NCI-H82 treated with DMSO at 0.1 percent for 48 hours (cell line): ENCODE results near the gene GPR142.

Source experiments
- DNase-seq: peaks from one replicate; lab custom pipeline; 2025; ENCODE audit not compliant: unreplicated experiment; lab: John Stamatoyannopoulos, UW

Gene GPR142, protein sequence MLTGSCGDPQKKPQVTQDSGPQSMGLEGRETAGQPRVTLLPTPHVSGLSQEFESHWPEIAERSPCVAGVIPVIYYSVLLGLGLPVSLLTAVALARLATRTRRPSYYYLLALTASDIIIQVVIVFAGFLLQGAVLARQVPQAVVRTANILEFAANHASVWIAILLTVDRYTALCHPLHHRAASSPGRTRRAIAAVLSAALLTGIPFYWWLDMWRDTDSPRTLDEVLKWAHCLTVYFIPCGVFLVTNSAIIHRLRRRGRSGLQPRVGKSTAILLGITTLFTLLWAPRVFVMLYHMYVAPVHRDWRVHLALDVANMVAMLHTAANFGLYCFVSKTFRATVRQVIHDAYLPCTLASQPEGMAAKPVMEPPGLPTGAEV

DNA sequence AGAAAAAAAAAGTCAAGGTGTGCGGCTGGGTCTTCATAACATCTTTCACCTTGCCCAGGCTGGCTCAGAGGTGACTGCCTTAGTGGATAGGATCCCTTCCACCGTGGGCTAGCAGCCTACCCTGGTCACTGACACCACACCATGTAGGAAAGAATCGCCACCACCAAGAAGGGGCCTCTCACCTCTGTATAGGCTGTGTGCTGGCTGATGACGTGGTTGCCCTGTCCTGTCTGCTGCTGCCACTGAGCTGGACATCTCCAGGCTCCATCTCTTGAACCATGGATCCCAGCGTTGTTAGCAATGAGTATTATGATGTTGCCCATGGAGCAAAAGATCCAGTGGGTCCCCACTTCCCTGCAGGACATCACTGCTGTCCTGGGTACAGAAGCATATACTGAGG lies at the start of gene GPR142:
GPR142 (plus strand) TSS at position 301 of the 400 bp plus-strand sequence. CDS start 2,035 bp downstream, outside the sequence.
- no peak for DNase-seq

DNA sequence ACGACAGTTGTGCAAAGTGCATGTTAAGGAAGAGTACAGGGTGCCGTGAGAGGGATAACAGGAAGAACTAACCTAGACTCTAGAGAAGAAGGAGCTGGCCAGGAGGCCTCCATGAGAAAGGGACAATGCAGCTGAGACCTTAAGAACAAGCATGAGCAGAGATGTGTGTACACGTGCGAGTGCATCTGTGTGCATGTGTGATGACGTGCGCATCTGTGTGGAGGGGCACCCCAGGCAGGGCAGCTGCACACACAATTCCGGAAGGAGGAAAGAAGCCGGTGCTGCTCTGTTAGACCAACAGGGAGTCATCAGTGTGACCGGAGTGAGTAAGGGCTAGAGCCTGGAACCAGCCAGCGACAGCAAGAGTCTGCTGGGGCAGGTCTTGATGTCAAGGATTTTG lies 48.9 kb upstream of the GPR142 start:
- DNase-seq, result no peak

DNA sequence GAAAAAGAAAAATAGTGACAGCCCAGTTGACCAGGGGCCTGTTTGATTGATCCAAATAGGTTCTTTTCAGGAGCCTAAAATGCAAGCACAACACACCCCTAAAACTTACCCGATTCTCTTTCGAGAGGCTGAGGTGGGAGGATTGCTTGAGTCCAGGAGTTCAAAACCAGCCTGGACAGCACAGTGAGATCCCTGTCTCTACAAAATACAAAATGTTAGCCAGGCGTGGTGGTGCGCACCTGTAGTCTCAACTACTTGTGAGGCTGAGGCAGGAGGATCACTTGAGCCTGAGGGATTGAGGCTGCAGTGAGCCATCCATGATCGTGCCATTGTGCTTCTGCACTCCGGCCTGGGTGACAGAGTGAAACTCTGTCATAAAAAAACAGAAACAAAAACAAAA lies 42.8 kb upstream of the GPR142 start:
- no peak for DNase-seq

DNA sequence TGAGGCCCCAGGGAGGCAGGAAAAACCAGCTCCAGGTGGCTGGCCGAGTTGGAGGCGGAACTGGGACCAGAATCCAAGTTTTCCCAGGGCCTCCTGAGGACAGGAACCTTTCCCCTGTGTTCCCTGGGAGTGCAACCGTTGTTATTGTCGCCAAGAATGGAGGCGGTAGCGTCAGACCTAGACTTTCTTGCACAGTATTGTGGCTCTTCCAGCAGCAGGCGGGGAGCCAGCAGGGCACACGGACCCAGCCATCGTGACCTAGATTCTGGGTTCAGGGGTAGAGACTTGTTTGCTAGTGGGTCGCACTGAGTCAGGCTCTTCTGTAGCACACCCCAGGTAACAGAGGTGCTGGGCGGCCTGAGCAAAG lies 41.9 kb upstream of the GPR142 start:
- DNase-seq, result no peak

DNA sequence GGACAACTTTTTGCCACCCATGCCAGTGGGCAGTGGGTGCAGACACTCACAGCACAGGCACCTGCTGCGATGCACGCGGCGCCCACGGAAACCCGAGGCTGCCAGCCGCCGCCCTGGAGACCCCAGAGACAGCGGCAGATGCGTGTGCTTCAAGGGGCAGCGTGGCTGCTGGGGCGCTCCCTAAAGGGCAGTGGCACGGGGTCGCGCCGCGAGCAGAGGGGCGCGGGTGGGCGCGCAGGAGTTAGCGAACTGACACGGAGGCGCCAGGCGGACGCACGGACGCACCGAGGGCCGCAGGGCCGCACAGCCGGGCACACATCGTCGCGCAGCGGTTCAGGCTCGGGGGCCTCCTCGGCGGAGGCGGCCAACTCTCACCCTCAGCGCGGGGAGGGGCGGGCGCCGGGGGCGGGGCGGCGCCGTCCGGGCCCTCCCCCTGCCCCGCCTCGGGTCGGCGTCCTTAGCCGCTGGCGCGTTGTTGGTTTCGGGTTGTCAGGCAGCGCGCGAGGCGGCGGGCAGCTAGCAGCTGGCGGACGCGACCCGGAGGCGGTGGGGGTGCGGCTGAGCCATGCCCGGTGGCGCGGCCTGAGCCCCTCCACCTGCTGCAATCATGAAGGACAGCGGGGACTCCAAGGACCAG lies 41.4 kb upstream of the GPR142 start, which contains the start of gene KIF19:
KIF19 (plus strand) TSS at position 484 of the 637 bp plus-strand sequence; CDS start at position 608, 124 bp downstream.
- no peak for DNase-seq

DNA sequence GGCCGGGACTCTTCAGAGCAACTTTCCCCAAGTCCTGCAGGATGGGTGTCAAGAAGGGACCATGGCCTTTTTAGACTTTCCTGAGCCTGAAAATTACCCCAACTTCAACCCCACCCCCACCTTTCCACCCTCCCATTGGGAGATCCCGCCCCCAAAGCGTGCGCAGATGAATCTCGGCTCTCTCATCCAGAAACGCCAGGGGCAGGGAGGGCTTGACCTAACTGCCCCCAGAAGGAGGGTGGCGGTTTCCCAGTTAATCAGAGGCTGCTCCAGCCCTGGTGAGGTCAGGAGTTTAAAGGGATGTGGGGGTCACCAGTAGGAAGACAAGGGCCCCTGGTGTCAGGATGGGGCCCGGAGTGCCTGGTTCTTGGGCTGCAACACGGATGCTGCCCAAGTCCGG lies 40.8 kb upstream of the GPR142 start:
- no peak for DNase-seq

DNA sequence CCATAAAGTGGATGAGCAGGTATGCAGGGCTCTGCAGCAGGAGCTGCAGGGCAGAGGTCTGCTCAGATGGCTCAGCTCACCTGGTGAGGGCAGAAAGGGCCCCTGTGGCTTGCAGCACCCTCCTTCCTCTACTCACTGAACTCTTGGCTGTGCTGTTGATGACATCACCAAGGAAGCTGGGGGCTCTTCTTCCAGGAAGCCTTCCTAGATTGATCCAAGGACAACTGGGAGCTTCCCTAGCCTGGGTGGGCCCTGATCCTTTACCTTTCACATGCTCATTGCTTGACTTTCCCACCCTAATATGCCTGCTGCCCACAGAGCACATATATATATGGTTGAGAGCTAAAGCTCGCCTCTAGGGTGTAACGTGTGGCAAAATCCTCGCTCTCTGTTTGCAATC lies 38.8 kb upstream of the GPR142 start:
- DNase-seq, result no peak

DNA sequence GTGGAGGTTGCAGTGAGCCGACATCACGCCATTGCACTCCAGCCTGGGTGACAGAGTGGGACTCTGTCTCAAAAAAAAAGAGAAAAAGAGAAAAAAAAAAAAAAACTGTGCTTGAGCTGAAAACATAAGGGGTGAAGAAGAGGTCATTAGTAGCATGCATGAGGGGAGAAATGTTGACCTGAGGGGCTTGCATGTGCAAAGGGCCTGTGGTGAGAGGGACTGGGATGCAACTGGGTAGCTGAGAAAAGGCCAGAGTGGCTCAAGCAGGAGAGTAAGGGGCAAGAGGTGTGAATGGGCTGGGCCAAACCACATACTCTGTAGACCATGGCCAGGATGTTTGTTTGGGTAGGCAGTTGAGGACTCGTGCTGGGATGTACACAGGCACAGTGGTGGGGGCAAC lies 37.9 kb upstream of the GPR142 start:
- DNase-seq, result no peak

DNA sequence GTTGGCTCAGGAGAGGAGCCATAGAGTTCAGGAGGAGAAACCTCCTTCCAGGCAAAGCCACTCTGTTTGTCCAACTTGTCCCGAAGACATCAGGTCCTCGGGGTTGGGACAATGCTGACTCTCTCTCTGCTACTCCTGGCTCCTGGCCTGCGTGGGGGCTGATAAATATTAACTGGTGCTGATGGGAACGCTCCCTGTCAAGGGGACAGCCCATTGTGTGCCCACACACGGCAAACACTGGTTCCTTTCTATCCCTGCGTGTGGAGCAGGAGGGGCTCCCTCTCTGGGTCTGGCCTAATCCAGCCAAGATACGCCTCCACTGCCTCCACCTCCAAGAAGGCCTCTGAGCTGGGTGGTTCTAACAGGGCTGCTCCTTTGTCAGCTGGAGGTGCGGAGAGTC lies 36.9 kb upstream of the GPR142 start:
- DNase-seq, result no peak

DNA sequence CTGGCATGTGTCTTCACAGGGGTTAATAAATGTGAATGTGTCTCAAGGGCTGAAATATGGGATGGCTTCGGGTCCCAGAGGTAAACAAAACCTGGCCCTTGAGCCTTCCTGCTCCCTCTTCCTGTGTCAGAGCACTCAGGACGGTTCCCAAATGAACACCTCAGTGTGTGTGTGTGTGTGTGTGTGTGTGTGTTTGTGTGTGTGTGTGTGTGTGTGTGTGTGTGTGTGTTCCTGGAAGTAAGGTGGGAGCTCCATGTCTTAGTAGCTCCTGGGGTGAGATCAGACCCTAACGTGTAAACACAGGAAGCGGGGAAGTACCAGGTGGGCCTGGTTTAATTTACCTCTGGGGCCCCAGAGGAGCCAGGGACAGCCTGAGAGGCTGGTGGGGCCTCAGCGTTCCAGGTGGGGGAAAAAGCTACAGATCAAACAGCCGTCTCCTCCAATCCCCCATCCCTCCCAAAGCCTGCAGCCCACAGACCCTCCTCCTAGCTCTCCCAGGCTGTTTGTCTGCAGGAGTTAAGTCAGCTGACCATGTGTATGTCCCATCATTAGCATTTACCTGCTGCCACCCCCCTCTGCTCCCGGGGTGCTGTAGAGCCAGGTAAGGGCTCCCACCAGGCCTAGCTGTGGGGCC lies 35.2 kb upstream of the GPR142 start:
- DNase-seq, result no peak

DNA sequence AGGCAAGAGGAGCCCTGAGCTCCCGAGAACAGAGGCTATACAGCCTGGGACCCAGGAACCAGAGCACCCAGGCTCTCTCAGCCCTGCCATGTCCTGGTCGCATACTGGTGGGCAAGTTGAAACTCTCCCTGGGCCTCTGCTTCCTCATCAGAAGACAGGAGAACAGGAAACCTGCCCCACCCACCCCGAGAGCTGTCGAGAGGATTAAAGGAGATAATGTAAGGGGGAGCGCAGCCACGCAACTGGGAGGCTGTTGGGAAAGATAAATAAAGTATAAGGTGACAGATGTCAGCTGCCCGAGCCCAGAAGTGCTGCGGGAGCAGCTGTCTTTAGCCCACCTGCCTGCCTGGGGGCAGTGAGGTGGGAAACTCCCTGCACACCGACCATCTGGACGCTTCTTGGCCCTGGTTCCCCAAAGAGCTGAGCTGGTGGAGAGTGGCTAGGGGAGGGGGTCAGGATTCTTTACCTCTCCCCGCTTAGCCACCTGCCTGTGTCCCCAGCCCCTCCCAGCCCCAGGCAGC lies 34.5 kb upstream of the GPR142 start:
- DNase-seq, result peak; percentile 99

DNA sequence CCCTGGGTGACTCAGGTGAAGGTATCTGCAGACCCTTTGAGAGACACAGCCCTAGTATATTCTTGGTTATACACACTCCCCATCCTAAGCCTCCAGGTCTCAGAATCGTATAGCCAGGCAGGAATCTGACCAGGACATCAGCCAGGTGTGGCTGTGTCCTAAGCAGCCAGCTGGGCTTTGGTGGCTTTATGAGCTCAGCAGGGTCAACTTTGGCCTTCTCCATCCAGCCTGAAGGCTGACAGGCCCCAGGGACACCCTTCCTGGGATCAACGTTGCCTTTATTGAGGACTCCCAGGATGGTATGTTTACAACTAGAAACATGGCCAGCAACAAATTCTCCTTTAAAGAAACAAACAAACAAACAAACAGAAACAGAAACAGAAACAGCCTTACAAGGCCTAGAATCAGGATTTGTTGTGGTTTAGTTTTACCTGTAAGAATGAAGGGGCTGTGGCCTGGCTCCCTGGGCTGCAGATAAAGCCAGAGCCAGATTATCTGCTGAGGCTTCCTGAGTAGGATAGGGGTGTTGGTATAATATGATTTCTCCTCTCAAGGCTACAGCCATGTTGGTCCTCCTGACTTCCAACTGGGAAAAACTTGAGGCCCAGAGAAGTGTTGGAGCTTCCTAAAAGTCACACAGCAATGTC lies 32.8 kb upstream of the GPR142 start:
- no peak for DNase-seq

DNA sequence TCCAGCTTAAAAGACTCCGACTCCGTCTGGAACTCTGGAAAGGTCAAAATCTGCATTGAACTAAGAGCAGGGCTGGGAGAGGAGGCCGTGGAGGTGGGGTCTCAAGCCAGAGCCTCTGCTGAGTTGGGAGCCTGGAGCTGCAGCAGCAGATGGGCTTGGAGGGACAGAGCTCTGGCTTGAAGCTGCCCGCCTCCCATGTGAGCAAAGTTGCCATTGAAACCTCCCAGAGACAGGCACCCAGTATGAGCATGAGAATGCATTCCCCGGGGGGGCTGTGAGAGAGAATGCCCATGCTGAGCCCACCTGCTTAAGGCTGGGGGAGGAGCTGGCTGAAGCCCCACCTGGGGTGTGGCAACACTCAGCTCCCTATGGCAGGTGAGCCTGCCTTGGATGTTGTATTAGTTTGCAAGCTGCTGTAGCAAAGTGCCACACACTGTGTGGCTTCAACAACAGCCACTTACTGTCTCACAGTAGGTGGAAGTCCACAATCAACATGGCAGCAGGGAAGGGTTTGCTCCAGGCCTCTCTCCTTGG lies 31.7 kb upstream of the GPR142 start:
- DNase-seq, result no peak

DNA sequence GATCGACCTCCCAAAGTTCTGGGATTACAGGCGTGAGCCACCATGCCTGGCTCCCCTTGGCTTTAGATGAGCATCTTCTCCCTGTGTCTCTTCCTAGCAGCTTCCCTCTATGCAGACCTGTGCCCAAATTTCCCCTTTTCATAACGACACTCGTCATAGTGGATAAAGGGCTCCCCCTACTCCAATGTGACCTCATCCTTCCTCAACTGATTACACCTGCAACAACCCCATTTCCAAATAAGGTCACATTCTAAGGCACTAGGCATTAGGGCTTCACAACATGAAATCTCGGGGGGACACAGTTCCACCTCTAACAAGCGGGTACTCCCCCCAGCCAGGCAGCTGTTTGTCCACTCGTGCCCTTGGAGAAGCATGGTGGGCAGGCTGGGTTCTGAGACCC lies 31.0 kb upstream of the GPR142 start:
- no peak for DNase-seq

DNA sequence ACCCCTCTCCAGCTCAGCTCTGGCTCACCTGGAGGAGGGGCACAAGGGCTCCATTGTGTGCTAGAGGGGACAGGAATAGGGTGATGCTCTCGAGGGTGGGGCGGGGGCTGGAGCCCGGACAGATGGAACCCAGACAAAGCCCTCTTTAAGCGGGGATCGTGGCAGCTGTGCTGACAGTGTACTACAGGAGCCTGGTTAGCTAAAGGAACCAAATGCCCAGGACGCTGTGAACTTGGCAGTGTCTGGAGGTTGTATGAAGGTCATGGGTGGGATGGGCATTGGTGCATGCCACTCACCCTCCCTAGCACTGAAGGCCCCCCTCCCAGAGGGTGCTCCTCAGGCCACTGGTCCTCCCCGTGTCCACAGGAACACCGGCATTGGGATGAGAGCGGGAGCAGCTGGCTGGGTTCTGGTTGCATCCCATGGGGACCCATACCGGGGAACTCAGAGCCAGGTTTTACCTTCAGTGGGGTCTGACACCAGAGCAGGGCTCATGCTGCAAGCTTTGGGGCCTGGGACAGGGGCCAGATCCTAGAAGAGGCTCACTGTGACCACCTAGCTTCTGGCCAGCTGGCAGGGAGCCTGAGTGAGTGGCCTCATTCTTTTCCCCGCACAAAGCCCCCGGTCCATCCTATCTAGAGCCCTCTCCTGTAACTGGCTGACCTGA lies 29.3 kb upstream of the GPR142 start:
- DNase-seq, result peak; percentile 62

DNA sequence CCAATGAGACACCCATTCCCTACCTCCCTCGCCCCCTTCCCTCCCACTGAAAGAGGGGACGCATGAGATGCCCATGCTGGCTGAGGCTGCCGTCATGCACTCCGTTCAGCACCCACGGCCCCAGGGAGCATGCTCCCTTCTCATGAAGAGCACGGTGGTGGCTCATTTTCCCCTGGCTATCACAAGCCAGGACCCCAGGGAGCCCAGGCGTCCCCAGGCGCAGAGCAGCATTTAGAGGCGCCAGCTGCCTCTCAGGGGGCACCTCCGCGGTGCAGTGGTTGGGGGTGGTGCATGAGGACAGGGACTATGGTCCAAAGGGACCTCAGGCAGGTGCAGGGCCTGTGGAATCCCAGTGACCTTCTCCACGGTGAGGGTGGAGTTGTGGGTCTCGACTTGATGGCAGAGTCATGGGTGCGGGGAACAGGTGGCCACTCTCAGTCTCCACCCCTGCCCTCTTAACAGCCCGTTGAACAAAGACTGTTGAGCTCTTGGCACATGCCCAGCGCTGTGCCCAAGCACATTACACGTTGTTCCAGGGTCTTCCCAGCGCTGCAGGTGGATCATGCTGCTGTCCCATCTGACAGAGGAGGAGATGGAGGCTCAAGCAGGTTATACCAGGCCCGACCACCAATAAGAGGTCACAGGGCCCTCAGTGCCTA lies 27.6 kb upstream of the GPR142 start:
- no peak for DNase-seq

DNA sequence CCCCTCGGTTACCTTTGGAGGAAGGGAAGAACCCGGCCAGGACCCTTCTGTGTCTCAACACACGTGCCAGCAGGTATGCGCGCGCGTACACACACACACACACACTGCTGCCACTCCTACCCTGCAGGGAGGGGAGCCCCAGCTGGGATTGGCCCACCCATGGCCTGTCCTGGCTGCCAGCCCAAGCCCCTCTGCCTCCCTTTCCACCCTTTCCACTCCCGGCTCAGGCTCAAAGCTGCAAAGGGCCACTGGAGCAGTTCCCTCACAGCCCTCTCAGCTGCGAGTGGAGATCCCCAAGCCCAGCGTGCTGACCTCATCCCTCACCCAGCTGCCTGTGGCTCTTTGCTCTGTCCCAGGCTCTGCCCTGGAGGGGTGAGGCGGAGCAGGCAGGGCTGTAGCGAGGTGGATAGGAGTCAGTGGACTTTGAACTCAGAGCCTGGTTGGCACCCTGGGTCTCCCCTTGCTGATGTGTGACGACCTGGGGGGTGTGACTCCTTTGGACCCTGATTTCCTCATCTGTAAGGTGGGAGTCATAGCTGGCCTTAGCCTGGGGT lies 26.8 kb upstream of the GPR142 start:
- DNase-seq, result no peak

DNA sequence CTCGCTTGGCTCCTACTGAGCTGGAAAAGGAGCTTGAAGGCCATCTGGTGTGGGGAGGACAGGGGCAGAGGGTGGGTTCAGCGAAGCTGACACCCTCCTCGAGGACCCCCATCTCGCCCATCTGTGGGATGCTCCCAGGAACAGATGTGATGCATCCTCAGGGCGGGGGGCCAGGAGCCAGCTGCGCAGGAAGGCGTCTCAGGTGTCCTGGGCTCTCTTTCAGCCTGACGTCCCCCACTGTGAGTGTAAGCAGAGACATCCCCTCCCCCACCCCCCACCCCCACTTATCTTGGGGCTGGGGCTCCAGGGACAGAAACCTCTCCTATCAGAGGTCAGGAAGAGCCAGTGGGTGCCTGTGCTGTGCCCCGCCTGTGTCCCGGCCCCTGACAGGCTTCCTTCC lies 25.1 kb upstream of the GPR142 start:
- no peak for DNase-seq

DNA sequence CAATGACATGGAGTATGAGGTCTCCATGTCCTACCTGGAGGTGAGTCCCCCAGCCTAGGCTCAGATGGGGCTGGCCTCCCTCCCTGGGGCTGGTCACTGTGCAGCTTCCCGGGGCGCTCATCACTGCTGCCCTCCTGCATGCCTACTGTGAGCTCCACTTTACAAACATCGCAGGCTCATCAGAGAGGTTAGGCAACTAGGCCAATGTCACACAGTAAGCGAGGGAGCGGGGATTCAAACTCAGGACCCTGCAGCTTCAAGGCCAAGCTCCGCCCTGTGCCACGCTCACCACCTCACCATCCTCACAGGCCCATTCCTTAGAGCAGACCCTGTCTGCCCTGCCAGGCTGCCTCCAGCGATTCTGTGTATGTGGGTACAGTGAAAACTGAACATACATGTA lies 24.2 kb upstream of the GPR142 start:
- DNase-seq, result no peak
